Heart left ventricle (tissue), 16 donors: ENCODE measurements around the gene DOCK9. TPM values are rescaled to one million over a fixed set of nuclear protein-coding genes. Genes with fewer than 3 reads are reported as not detected.

ENCODE experiments used
- ATAC-seq, 4 donors: fragments of 200-7000 bp; cut with Tn5 transposase; one replicate each; pipeline ENCODE4 v1.9.1; 2020 to 2022; ENCODE audit warnings: moderate library complexity in 4 of 4, mild to moderate bottlenecking in 3 of 4, moderate number of reproducible peaks in 1 of 4
- DNase-seq, 5 donors: peaks; one replicate each; pipeline ENCODE4 v3.0.0-alpha.2; 2020
- H3K27ac ChIP-seq, 12 donors: fragments of 200-600 bp; sonication (generic) in 4 of 12; one replicate each; pipeline versions ENCODE4 v1.5.0 to v1.8.0; 2016 to 2022; ENCODE audit warnings: mild to moderate bottlenecking in 2 of 12
- H3K27me3 ChIP-seq, 9 donors: fragments of 200-600 bp; sonication (generic) in 2 of 9; one replicate each; pipeline versions ENCODE4 v1.5.1 to v1.8.0; 2016 to 2022; ENCODE audit warnings: mild to moderate bottlenecking in 3 of 9
- H3K36me3 ChIP-seq, 9 donors: fragments of 200-600 bp; sonication (generic) in 2 of 9; one replicate each; pipeline versions ENCODE4 v1.5.0 to v1.8.0; 2018 to 2022; ENCODE audit warnings: mild to moderate bottlenecking in 2 of 9
- H3K4me1 ChIP-seq, 12 donors: fragments of 200-600 bp; sonication (generic) in 4 of 12; one replicate each; pipeline versions ENCODE4 v1.5.0 to v1.8.0; 2016 to 2022; ENCODE audit warnings: mild to moderate bottlenecking in 3 of 12
- H3K4me3 ChIP-seq, 12 donors: fragments of 200-600 bp; sonication (generic) in 4 of 12; one replicate each; pipeline versions ENCODE4 v1.5.0 to v1.8.0; 2017 to 2022; ENCODE audit warnings: mild to moderate bottlenecking in 9 of 12, moderate library complexity in 4 of 12
- H3K9me3 ChIP-seq, 12 donors: fragments of 200-600 bp; sonication (generic) in 4 of 12; one replicate each; pipeline versions ENCODE4 v1.5.0 to v1.8.0; 2016 to 2022; ENCODE audit warnings: mild to moderate bottlenecking in 1 of 12
- POLR2A ChIP-seq, 2 donors: fragments of 450-650 bp; IDR thresholded peaks; one replicate each; pipeline ENCODE4 v1.6.1; 2017; ENCODE audit warnings: antibody characterized with exemption in 2 of 2, mild to moderate bottlenecking in 2 of 2, moderate library complexity in 2 of 2
- WGBS, 4 donors: extraction: QIAGEN DNeasy Blood & Tissue Kit in 2 of 4; methylation state at CpG; one replicate each; pipeline versions ENCODE4 v1.1.5 to v1.1.7; 2013 to 2018; 5-methylcytosine and 5-hydroxymethylcytosine counted together
- intact Hi-C, 10 donors: fragments of 100-400 bp; cut with DNase I; formaldehyde crosslinking; loops; one replicate each; pipeline versions ENCODE4 v1.11.1 to v1.14.2; 2022
- polyA plus RNA-seq, 2 donors: library from polyadenylated mRNA; stranded (reverse); fragments of 200-250 nt; gene quantifications; one replicate each; pipeline ENCODE4 v1.2.3, GENCODE V29; 2013
- total RNA-seq, 9 donors: library from RNA; depleted of rRNA in 2 of 9; stranded (reverse); fragments of >200 nt in 2 of 9; fragmentation: NEBNext Ultra II Directional in 3 of 9; extraction: Animal tissue kit (Norgen Biotek cat#: 25700) in 3 of 9; gene quantifications; one replicate each; pipeline versions ENCODE4 v1.1.0 to v1.2.4, GENCODE V29; 2016 to 2023
- TF ChIP-seq, protein P1 (sequence below), 12 donors: fragments of 200-600 bp; sonication (generic) in 4 of 12; IDR thresholded peaks; one replicate each; pipeline versions ENCODE4 v1.5.0 to v1.8.0; 2018 to 2022; ENCODE audit warnings: antibody characterized with exemption in 12 of 12, mild to moderate bottlenecking in 5 of 12
- donor health status: ischemic (EF 13 %, LVEDD 7.1; RV severe dilation, severe dysfunction).
- donor health status: healthy with polysubstance abuse.
- donor health status: DM: no; HTN: yes; CAD: no.
- donor health status: DM: no; HTN: no; CAD: no.
- donor health status: ischemic (EF 25% LVEDD 6.9; RV normal size, moderate dysfunction).
- donor health status: ischemic (EF 25% LVEDD 5.7; RV mildly dilated, moderate dysfunction).
- donor health status: healthy.
- donor health status: DM: yes; HTN: yes; CAD: no.
- donor health status: ischemic (EF 35%, LVEDD 5.7; RV mildly dilated, moderate dysfunction).
- donor health status: nonischemic (EF 11% LVEDD 7.7; RV severe dilation, severe dysfunction).
- donor health status: DM: yes; HTN: yes; CAD: no.
- donor health status: PGD.
- donor health status: ischemic (EF 29% LVEDD 5.4; RV normal size, mild dysfunction).
- donor health status: nonischemic (EF 23%, LVEDD 6.1; RV moderate dilation, normal function).

Gene DOCK9
- total and polyA plus RNA-seq, 11 donors: 21.4 to 128 (median 45.2) TPM

DNA sequence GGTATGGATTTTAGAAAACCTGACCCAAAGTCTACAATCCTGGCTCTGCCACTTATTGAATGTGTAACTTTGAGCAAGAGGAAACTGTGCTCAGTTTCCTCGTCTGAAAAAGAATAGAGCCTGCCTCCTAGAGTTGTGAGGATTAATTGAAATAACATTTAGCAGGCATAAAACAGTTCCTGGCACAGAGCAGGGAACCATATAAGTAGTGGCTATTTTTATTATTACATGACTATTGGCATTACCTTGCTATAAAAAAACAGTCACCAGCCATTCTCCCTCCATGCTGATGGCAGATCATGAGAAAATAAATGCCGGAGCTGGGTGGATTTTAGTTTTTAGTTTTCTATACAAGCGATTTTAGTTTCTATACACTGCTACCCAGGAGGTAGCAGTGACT lies 5.8 kb downstream of the DOCK9 start:
- intact Hi-C loops: loop anchor here in 3 of 10 donors (5.0 to 10.0 kb wide), 2 partner anchors 55 to 57 kb away; no protein-coding TSS in a partner anchor
- Histone ChIP-seq H3K9me3 (no peaks in the 10 kb centered on the region), H3K4me1 (peaks cover 0 to 86% (median 51%) of the 10 kb centered on the region in 12 donors), H3K27ac (peak overlapping the region in 11 of 12 donors; percentile 28 to 84 (median 74)), H3K36me3 (no peaks in the 10 kb centered on the region), H3K27me3 (peaks cover 0 to 6% (median 0%) of the 10 kb centered on the region in 9 donors), H3K4me3 (peak overlapping the region in 2 of 12 donors; percentile 3 to 6)
- ATAC-seq: no peak
- no peak for DNase-seq
- TF ChIP-seq, protein P1, sequence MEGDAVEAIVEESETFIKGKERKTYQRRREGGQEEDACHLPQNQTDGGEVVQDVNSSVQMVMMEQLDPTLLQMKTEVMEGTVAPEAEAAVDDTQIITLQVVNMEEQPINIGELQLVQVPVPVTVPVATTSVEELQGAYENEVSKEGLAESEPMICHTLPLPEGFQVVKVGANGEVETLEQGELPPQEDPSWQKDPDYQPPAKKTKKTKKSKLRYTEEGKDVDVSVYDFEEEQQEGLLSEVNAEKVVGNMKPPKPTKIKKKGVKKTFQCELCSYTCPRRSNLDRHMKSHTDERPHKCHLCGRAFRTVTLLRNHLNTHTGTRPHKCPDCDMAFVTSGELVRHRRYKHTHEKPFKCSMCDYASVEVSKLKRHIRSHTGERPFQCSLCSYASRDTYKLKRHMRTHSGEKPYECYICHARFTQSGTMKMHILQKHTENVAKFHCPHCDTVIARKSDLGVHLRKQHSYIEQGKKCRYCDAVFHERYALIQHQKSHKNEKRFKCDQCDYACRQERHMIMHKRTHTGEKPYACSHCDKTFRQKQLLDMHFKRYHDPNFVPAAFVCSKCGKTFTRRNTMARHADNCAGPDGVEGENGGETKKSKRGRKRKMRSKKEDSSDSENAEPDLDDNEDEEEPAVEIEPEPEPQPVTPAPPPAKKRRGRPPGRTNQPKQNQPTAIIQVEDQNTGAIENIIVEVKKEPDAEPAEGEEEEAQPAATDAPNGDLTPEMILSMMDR (IDR thresholded peaks at IDR 0.05): peak in 3 of 12 donors; percentile 9 to 19 (median 11)
- TF ChIP-seq POLR2A (IDR thresholded peaks at IDR 0.05): no peak
- WGBS, 4 donors: 39 to 43% (median 41%) methylated on average over 3 of the region's 3 CpGs

GRCh38 chr13:98970330-98970729 lies 7.5 kb downstream of the DOCK9 start:
- ATAC-seq (peak; percentile 55 to 92 (median 78)), DNase-seq (peak in 2 of 5 donors; percentile 57 to 60)
- peaks cover 0 to 94% (median 51%) of the 10 kb centered on the region in 12 donors for H3K4me1 ChIP-seq
- WGBS, 4 donors: 21 to 32% (median 23%) methylated on average over 5 of the region's 5 CpGs
- H3K27me3 ChIP-seq: no peaks in the 10 kb centered on the region
- intact Hi-C loops: loop anchor here in 3 of 10 donors (5.0 to 10.0 kb wide), 2 partner anchors 53 to 56 kb away; no protein-coding TSS in a partner anchor
- TF ChIP-seq POLR2A (IDR thresholded peaks at IDR 0.05): no peak
- TF ChIP-seq, protein P1 (IDR thresholded peaks at IDR 0.05): no peak
- no peaks in the 10 kb centered on the region for H3K36me3 ChIP-seq
- H3K9me3 ChIP-seq: no peaks in the 10 kb centered on the region
- H3K27ac ChIP-seq: peak overlapping the region in 11 of 12 donors; percentile 3 to 55 (median 35)
- H3K4me3 ChIP-seq: peak overlapping the region in 1 of 12 donors; percentile 12

GRCh38 chr13:98967491-98967890 lies 10.4 kb downstream of the DOCK9 start:
- Histone ChIP-seq H3K36me3 (no peaks in the 10 kb centered on the region), H3K9me3 (no peaks in the 10 kb centered on the region), H3K4me1 (peaks cover 18 to 96% (median 66%) of the 10 kb centered on the region in 12 donors), H3K27ac (no peak overlapping the region), H3K27me3 (no peaks in the 10 kb centered on the region), H3K4me3 (no peak overlapping the region)
- TF ChIP-seq, protein P1 (IDR thresholded peaks at IDR 0.05): no peak
- TF ChIP-seq POLR2A (IDR thresholded peaks at IDR 0.05): no peak
- intact Hi-C loops: loop anchor here in 1 of 10 donors (10.0 kb wide), 1 partner anchor 53 kb away; no protein-coding TSS in a partner anchor
- ATAC-seq (no peak), DNase-seq (no peak)
- WGBS, 4 donors: 53 to 72% (median 69%) methylated on average over 4 of the region's 4 CpGs

- H3K9me3 ChIP-seq: no peaks in the 10 kb centered on the region
- TF ChIP-seq, protein P1 (IDR thresholded peaks at IDR 0.05): no peak
- TF ChIP-seq POLR2A (IDR thresholded peaks at IDR 0.05): no peak
- H3K4me3 ChIP-seq: no peak overlapping the region
- H3K27ac ChIP-seq: peak overlapping the region in 2 of 12 donors; percentile 11 to 37
- intact Hi-C loops: loop anchor here in 1 of 10 donors (10.0 kb wide), 1 partner anchor 51 kb away; no protein-coding TSS in a partner anchor
- no peaks in the 10 kb centered on the region for H3K36me3 ChIP-seq
- ATAC-seq: no peak
- 70 to 84% (median 77%) methylated on average over 11 of the region's 11 CpGs for WGBS, 4 donors
- H3K27me3 ChIP-seq: no peaks in the 10 kb centered on the region
- no peak for DNase-seq
- H3K4me1 ChIP-seq: peaks cover 21 to 98% (median 61%) of the 10 kb centered on the region in 12 donors
Measured at GRCh38 chr13:98966019-98966418, 11.8 kb downstream of the DOCK9 start.
